ENCODE data around the gene NUDT17. TPM values are rescaled to one million over a fixed set of nuclear protein-coding genes. Genes with fewer than 3 reads are reported as not detected.

NUDT17 gene
- total RNA-seq (2012; rRNA removed) (2.3 and 2.8 TPM in 2 replicates), polyA plus RNA-seq (2012; rRNA removed) (1.6 and 2.8 TPM in 2 replicates), Bru-seq, nascent RNA (percentile 40 among the genes with signal in this experiment), BruChase-seq, experiment 1, labeled RNA remaining after a 6-hour chase (percentile 48 among the genes with signal in this experiment), BruChase-seq, experiment 2, labeled RNA remaining after a 2-hour chase (percentile 53 among the genes with signal in this experiment)
- 2.3 and 2.5 TPM in 2 replicates for polyA plus RNA-seq (2012; cell fraction: cytosol; rRNA removed)
- 5.6 and 6.7 TPM in 2 replicates for polyA plus RNA-seq (2012; cell fraction: nucleus; rRNA removed; ENCODE audit: low replicate concordance)
- long read RNA-seq, partial matches to known transcripts: 2 of 11 reads
- long read RNA-seq, other reads (novel, unspliced or antisense): 9 of 11 reads

GRCh38 chr1:145845514-145846161, at the start of gene NUDT17:
TSS of gene NUDT17 (plus strand) at chr1:145845630. CDS start at chr1:145845641, 11 bp downstream.
- peak within 1 kb of the TSS; percentile 18; the same call in 1 of the 2 replicates for H3K56ac ChIP-seq (ENCODE audit: extremely low read depth, insufficient read depth, low read length)
- H2BK5ac ChIP-seq (ENCODE audit: low read depth, low read length, poor library complexity, severe bottlenecking): peak within 1 kb of the TSS; percentile 54
- H3K4me2 ChIP-seq (ENCODE audit: low read depth, low read length): peak within 1 kb of the TSS; percentile 77
- H2BK20ac ChIP-seq (ENCODE audit: low read depth, low read length): no peak within 1 kb of the TSS
- H3K4me3 ChIP-seq (ENCODE audit: insufficient read depth, low read depth, low read length): peak within 1 kb of the TSS; percentile 65
- peak within 1 kb of the TSS; percentile 86 for H3K9ac ChIP-seq (ENCODE audit: low read depth, low read length)
- H3K27me3 ChIP-seq (ENCODE audit: control insufficient read depth, insufficient read depth, low read length): no peaks in the 10 kb centered on the region
- WGBS, 2 experiments (ENCODE audit: extremely low coverage in 2 of 2, insufficient read length in 1 of 2): 1% methylated on average over 35 of the region's 50 CpGs; no CpG with 5 or more reads in 1 of the 2 experiments
- H2AK9ac ChIP-seq (replicated peaks; ENCODE audit: low read depth, low read length, poor library complexity): peak within 1 kb of the TSS; percentile 89
- H4K5ac ChIP-seq (ENCODE audit: low read depth, low read length): peak within 1 kb of the TSS; percentile 80
- intact Hi-C loops (cut with micrococcal nuclease): loop anchor here (1.0 to 2.0 kb wide), 2 partner anchors 65 to 168 kb away; partner anchors contain the start of gene ITGA10
- peak within 1 kb of the TSS; percentile 94 for H2AFZ ChIP-seq (replicated peaks; ENCODE audit: low read length, poor library complexity)
- H3K9me3 ChIP-seq (ENCODE audit: control insufficient read depth, insufficient read depth, low read length): no peaks in the 10 kb centered on the region
- CTCF ChIA-PET: interaction anchor here (0.6 to 2.6 kb wide), 17 partner anchors 9 to 187 kb away, joined by 3 to 13 read pairs (median 4); partner anchors contain the start of genes ITGA10, PEX11B and PIAS3
- peak; percentile 77 for ATAC-seq (ENCODE audit: low read depth)
- peaks cover 16% of the 10 kb centered on the region for H3K4me1 ChIP-seq (ENCODE audit: control insufficient read depth, insufficient read depth, low read length)
- H3K23ac ChIP-seq (ENCODE audit: low read depth, low read length): peak within 1 kb of the TSS; percentile 85; the same call in 1 of the 2 replicates
- peak within 1 kb of the TSS; percentile 67 for H3K14ac ChIP-seq (replicated peaks; ENCODE audit: low read depth, low read length)
- dilution Hi-C loops (cut with HindIII; ENCODE audit: low sequenced_read_pairs, unreplicated experiment): no loop called here
- POLR2A ChIA-PET (ENCODE audit: unreplicated experiment): interaction anchor here (0.6 kb wide), 1 partner anchor 420 kb away, joined by 3 read pairs; the partner anchor contains the start of gene NBPF20
- peaks cover 21% of the 10 kb centered on the region; the same call in 1 of the 2 replicates for H3K9me1 ChIP-seq (ENCODE audit: insufficient read depth, low read length)
- BruUV-seq (replicated peaks): no TSS peak
- H4K20me1 ChIP-seq (ENCODE audit: insufficient read depth, low read length): no peaks in the 10 kb centered on the region
- H4K8ac ChIP-seq (ENCODE audit: low read depth in 2 of 2, low read length in 2 of 2): peak within 1 kb of the TSS; percentile 57 to 86; a peak in 3 of 4 replicates
- H3K79me1 ChIP-seq (ENCODE audit: low read depth in 1 of 2, low read length in 2 of 2): peaks cover 0 to 4% of the 10 kb centered on the region in 2 experiments; a peak in 1 of 4 replicates
- peak within 1 kb of the TSS; percentile 55 for H4K91ac ChIP-seq (ENCODE audit: insufficient read depth, low read depth, low read length)
- peak within 1 kb of the TSS; percentile 82 for H3K4ac ChIP-seq (ENCODE audit: low read depth, low read length)
- no peak within 1 kb of the TSS for H2BK15ac ChIP-seq (ENCODE audit: low read depth, low read length)
- H3K18ac ChIP-seq (ENCODE audit: low read depth, low read length): peak within 1 kb of the TSS; percentile 68
- peak within 1 kb of the TSS; percentile 80 for H2AK5ac ChIP-seq (ENCODE audit: low read depth, low read length)
- DNase-seq: peak; percentile 67
- in situ Hi-C loops (cut with MboI; ENCODE audit: low sequenced_read_pairs): loop anchor here (5.0 kb wide), 1 partner anchor 167 kb away; no protein-coding TSS in a partner anchor
- H3K27ac ChIP-seq (ENCODE audit: insufficient read depth, low read length): peak within 1 kb of the TSS; percentile 81
- H2BK120ac ChIP-seq (ENCODE audit: low read depth, low read length): peak within 1 kb of the TSS; percentile 36; the same call in 1 of the 2 replicates
- peaks cover 42% of the 10 kb centered on the region for H3K36me3 ChIP-seq (ENCODE audit: control insufficient read depth, insufficient read depth, low read length)
- TF ChIP-seq BHLHE40 (IDR thresholded peaks at IDR 0.05; ENCODE audit: low read depth, low read length) (no peak), FOS (IDR thresholded peaks at IDR 0.05; ENCODE audit: low read depth, low read length) (no peak), MXI1 (IDR thresholded peaks at IDR 0.05; ENCODE audit: borderline replicate concordance, low read depth, low read length) (no peak), RFX5 (IDR thresholded peaks at IDR 0.05; ENCODE audit: low read depth, low read length) (no peak), SMC3 (IDR thresholded peaks at IDR 0.05; ENCODE audit: low read depth, low read length) (peak; percentile 79), MAFK (IDR thresholded peaks at IDR 0.05; ENCODE audit: low read depth, low read length) (no peak), ELK1 (IDR thresholded peaks at IDR 0.05; ENCODE audit: borderline replicate concordance, low read depth, low read length) (no peak), RAD21 (IDR thresholded peaks at IDR 0.05; ENCODE audit: low read length) (peak; percentile 63), CEBPB (IDR thresholded peaks at IDR 0.05; ENCODE audit: low read depth, low read length) (no peak), NFE2L2 (IDR thresholded peaks at IDR 0.05; ENCODE audit: low read depth, low read length) (no peak), POLR2A (IDR thresholded peaks at IDR 0.05; ENCODE audit: low read depth, low read length) (peak; percentile 55; the same call in 1 of the 2 replicates), CTCF (conservative IDR thresholded peaks at IDR 0.05; ENCODE audit: low read depth, low read length) (peak; percentile 88)
